GM12878 (cell line): Measurements from ENCODE around the gene KIF11. TPM values are rescaled to one million over a fixed set of nuclear protein-coding genes. Genes with fewer than 3 reads are reported as not detected.
A peak's percentile ranks its signal among the peaks of the same experiment; 100 is the strongest.

Experiments used
- ATAC-seq: fragments of 200-7000 bp; cut with Tn5 transposase; 3 replicates; pipeline ENCODE4 v1.9.1; 2020; ENCODE audit warnings: mild to moderate bottlenecking, moderate library complexity
- BruUV-seq: library from RNA; stranded (reverse); fragments of 400-500 nt; replicated peaks from 2 replicates; lab custom pipeline; 2021; lab: Mats Ljungman, UMichigan
- CTCF ChIA-PET: fragments of 300-600 bp; sonication (Branson Sonifier 250); formaldehyde crosslinking; extraction: SDS; loops from one replicate; lab custom pipeline; 2021; ENCODE audit warnings: inconsistent platforms; lab: Yijun Ruan, JAX
- POLR2A ChIA-PET: fragments of 350-600 bp; formaldehyde crosslinking; extraction: SDS; loops from one replicate; lab custom pipeline; 2021; ENCODE audit warnings: inconsistent platforms; lab: Charles Lee
- RAD21 ChIA-PET: fragments of 300-600 bp; sonication (Branson Sonifier 250); formaldehyde crosslinking; loops from one replicate; lab custom pipeline; 2023; ENCODE audit warnings: antibody characterized with exemption; ENCODE audit not compliant: unreplicated experiment; lab: Charles Lee
- SMC1A ChIA-PET: fragments of 300-600 bp; sonication (Branson Sonifier 250); formaldehyde crosslinking; loops from one replicate; lab custom pipeline; 2023; ENCODE audit not compliant: unreplicated experiment, uncharacterized antibody; lab: Charles Lee
- DNase-seq: peaks from one replicate; pipeline ENCODE4 v3.0.0-alpha.2; 2011; ENCODE audit warnings: low read depth, low spot score
- FAIRE-seq: peaks from 3 replicates; lab custom pipeline; 2011; peaks lifted over from hg19 to GRCh38; lab: Jason Lieb, UNC
- H2AFZ ChIP-seq: 2 replicates; pipeline ENCODE4 v1.6.0; 2011; ENCODE audit warnings: low read depth, low read length, control low read depth; ENCODE audit not compliant: control insufficient read depth
- H3K27ac ChIP-seq: 2 replicates; pipeline ENCODE4 v1.5.1; 2011; ENCODE audit warnings: control low read depth; ENCODE audit not compliant: control insufficient read depth, insufficient read depth
- H3K27me3 ChIP-seq, 2 experiments: replicated peaks in 1 of 2; 2 replicates each; pipeline versions ENCODE4 v1.6.0 to v1.6.1; 2011; ENCODE audit warnings: low read length in 1 of 2; ENCODE audit not compliant: control insufficient read depth in 2 of 2, insufficient read depth in 2 of 2
- H3K36me3 ChIP-seq, 2 experiments: 2 replicates each; pipeline ENCODE4 v1.5.1; 2011; ENCODE audit warnings: low read length in 1 of 2; ENCODE audit not compliant: control insufficient read depth in 2 of 2, insufficient read depth in 2 of 2
- H3K4me1 ChIP-seq: 2 replicates; pipeline ENCODE4 v1.6.1; 2011; ENCODE audit warnings: mild to moderate bottlenecking, low read length, moderate library complexity, mixed read lengths; ENCODE audit not compliant: control insufficient read depth, insufficient read depth
- H3K4me2 ChIP-seq: 2 replicates; pipeline ENCODE4 v1.6.0; 2011; ENCODE audit warnings: control low read depth; ENCODE audit not compliant: control insufficient read depth, insufficient read depth
- H3K4me3 ChIP-seq: fragments of 200-600 bp; sonication (generic); 2 replicates; pipeline ENCODE4 v1.5.1; 2016
- H3K79me2 ChIP-seq: 2 replicates; pipeline ENCODE4 v1.6.0; 2011; ENCODE audit warnings: low read length; ENCODE audit not compliant: control insufficient read depth, insufficient read depth
- H3K9ac ChIP-seq: 2 replicates; pipeline ENCODE4 v1.8.0; 2011; ENCODE audit warnings: low read length, control low read depth, mixed read lengths; ENCODE audit not compliant: control insufficient read depth, insufficient read depth
- H3K9me3 ChIP-seq: replicated peaks from 3 replicates; pipeline ENCODE4 v1.5.1; 2011; ENCODE audit warnings: mild to moderate bottlenecking, low read length; ENCODE audit not compliant: control insufficient read depth, insufficient read depth
- H4K20me1 ChIP-seq: 2 replicates; pipeline ENCODE4 v1.6.0; 2011; ENCODE audit not compliant: control insufficient read depth, insufficient read depth
- ATF3 ChIP-seq: IDR thresholded peaks from 2 replicates; pipeline ENCODE4 v1.6.1; 2011; ENCODE audit warnings: low read depth, mild to moderate bottlenecking, low read length, moderate library complexity, borderline replicate concordance; ENCODE audit errors: extremely low read depth
- CEBPZ ChIP-seq: fragments of 150-350 bp; IDR thresholded peaks from 2 replicates; pipeline ENCODE4 v1.6.1; 2016; ENCODE audit warnings: low read depth, low read length
- KLF5 ChIP-seq: fragments of 450-650 bp; IDR thresholded peaks from 2 replicates; pipeline ENCODE4 v1.6.1; 2014; ENCODE audit warnings: mild to moderate bottlenecking; ENCODE audit not compliant: partially characterized antibody
- MAX ChIP-seq: IDR thresholded peaks from 2 replicates; pipeline ENCODE4 v1.6.1; 2012; ENCODE audit warnings: low read depth, low read length, improper control_type of control experiment
- NFXL1 ChIP-seq: fragments of 450-650 bp; IDR thresholded peaks from 2 replicates; pipeline ENCODE4 v1.6.1; 2017; ENCODE audit warnings: antibody characterized with exemption, mild to moderate bottlenecking, borderline replicate concordance
- NFYB ChIP-seq: IDR thresholded peaks from 2 replicates; pipeline ENCODE4 v1.6.1; 2011; ENCODE audit warnings: low read depth, mild to moderate bottlenecking, low read length, improper control_type of control experiment, moderate library complexity; ENCODE audit not compliant: insufficient read depth
- SMARCA5 ChIP-seq: fragments of 450-650 bp; IDR thresholded peaks from 2 replicates; pipeline ENCODE4 v1.6.1; 2017; ENCODE audit warnings: mild to moderate bottlenecking
- SUZ12 ChIP-seq: fragments of 200-600 bp; sonication (generic); IDR thresholded peaks from one replicate; pipeline ENCODE4 v1.6.1; 2018; ENCODE audit warnings: antibody characterized with exemption, mild to moderate bottlenecking; ENCODE audit not compliant: unreplicated experiment
- ZNF274 ChIP-seq: IDR thresholded peaks from one replicate; pipeline ENCODE4 v1.8.0; 2011; ENCODE audit not compliant: insufficient read length, insufficient read depth
- WGBS: methylation state at CpG from one replicate; pipeline ENCODE4 v1.1.6; 2016; ENCODE audit warnings: low lambda C conversion rate; ENCODE audit not compliant: insufficient replicate concordance, insufficient coverage; ENCODE audit errors: missing lambda C conversion rate; 5-methylcytosine and 5-hydroxymethylcytosine counted together
- in situ Hi-C: fragments of 300-500 bp; cut with MboI; formaldehyde crosslinking; loops from 9 replicates; pipeline ENCODE4 v1.14.3; 2018; ENCODE audit warnings: mixed read lengths
- intact Hi-C: fragments of 100-400 bp; cut with micrococcal nuclease; formaldehyde crosslinking; loops from one replicate; pipeline ENCODE4 v1.14.2; 2022; ENCODE audit not compliant: unreplicated experiment
- polyA plus RNA-seq, 11 experiments: library from polyadenylated mRNA; depleted of rRNA in 4 of 11; unstranded in 6 of 11; stranded (reverse) in 5 of 11; fragments of >200 nt; fragmentation: Nextera tagmentation in 4 of 11; fragmentation: Illumina TruSeq in 1 of 11; extraction: Ambion mirVana in 4 of 11; extraction: Trizol in 1 of 11; gene quantifications; 1 replicate in 1 of 11; 2 replicates in 10 of 11; pipeline versions ENCODE4 v1.2.1 to v1.2.3, GENCODE V29; 2011 to 2016; ENCODE audit warnings: inconsistent platforms in 2 of 11, missing spikeins in 2 of 11, low read depth in 1 of 11
- total RNA-seq, 4 experiments: library from RNA; depleted of rRNA in 3 of 4; stranded (reverse); fragments of >200 nt in 3 of 4; fragmentation: Illumina TruSeq in 1 of 4; extraction: Trizol in 1 of 4; gene quantifications; 2 replicates each; pipeline versions ENCODE4 v1.2.1 to v1.2.3, GENCODE V29; 2013 to 2021

The KIF11 gene
- total and polyA plus RNA-seq, 10 of the 15 experiments (the other 5 are each of a cell fraction or from before 2014, with no cell fraction given) = 14.1 to 79.8 (median 41.9) TPM

GRCh38 chr10:92656266-92656961 is 63.5 kb downstream of the KIF11 start:
- Histone ChIP-seq H4K20me1 (no peaks in the 10 kb centered on the region), H3K36me3 (peaks cover 4 to 18% of the 10 kb centered on the region in 2 experiments), H3K79me2 (no peaks in the 10 kb centered on the region), H3K4me2 (no peak overlapping the region), H3K9ac (no peak overlapping the region), H3K4me1 (no peaks in the 10 kb centered on the region), H3K9me3 (no peaks in the 10 kb centered on the region), H2AFZ (no peak overlapping the region), H3K27ac (no peak overlapping the region), H3K27me3 (no peaks in the 10 kb centered on the region), H3K4me3 (no peak overlapping the region)
- BruUV-seq = no TSS peak
- WGBS = 90% methylated on average over 7 of the region's 7 CpGs
- ChIA-PET CTCF (no interaction called here), RAD21 (interaction anchor here (0.7 kb wide), 1 partner anchor 8 kb away, joined by 3 read pairs; no protein-coding TSS in a partner anchor), SMC1A (no interaction called here), POLR2A (no interaction called here)
- ATAC-seq (no peak), FAIRE-seq (no peak), DNase-seq (no peak)
- in situ Hi-C loops = no loop called here
- intact Hi-C loops = no loop called here
- 0 out of 2 replicates have a peak, but pooled peaks have one; percentile 32 for TF ChIP-seq NFYB
- TF ChIP-seq KLF5 = no peak

GRCh38 chr10:92657024-92657423 is 64.1 kb downstream of the KIF11 start:
- no peak overlapping the region for H2AFZ ChIP-seq
- H3K9me3 ChIP-seq = no peaks in the 10 kb centered on the region; the same call in 2 of the 3 replicates
- H3K9ac ChIP-seq = no peak overlapping the region
- BruUV-seq = no TSS peak
- intact Hi-C loops = no loop called here
- ChIA-PET POLR2A (no interaction called here), RAD21 (no interaction called here), CTCF (interaction anchor here (0.7 to 1.0 kb wide), 3 partner anchors 29 to 224 kb away, joined by 3 to 5 read pairs (median 3); no protein-coding TSS in a partner anchor), SMC1A (no interaction called here)
- H4K20me1 ChIP-seq = no peaks in the 10 kb centered on the region
- H3K27me3 ChIP-seq = no peaks in the 10 kb centered on the region
- ATAC-seq (no peak), DNase-seq (no peak), FAIRE-seq (no peak)
- no peaks in the 10 kb centered on the region for H3K79me2 ChIP-seq
- no peaks in the 10 kb centered on the region for H3K4me1 ChIP-seq
- WGBS = 79% methylated on average over 5 of the region's 5 CpGs
- no peak overlapping the region for H3K27ac ChIP-seq
- H3K4me3 ChIP-seq = no peak overlapping the region
- in situ Hi-C loops = no loop called here
- no peak overlapping the region for H3K4me2 ChIP-seq
- H3K36me3 ChIP-seq = peaks cover 1 to 18% of the 10 kb centered on the region in 2 experiments
- TF ChIP-seq ATF3 (no peak), MAX (no peak), CEBPZ (no peak), ZNF274 (no peak), SUZ12 (no peak), SMARCA5 (no peak), NFXL1 (no peak)
